Measurements from ENCODE around the gene IPP. TPM values are rescaled to one million over a fixed set of nuclear protein-coding genes. Genes with fewer than 3 reads are reported as not detected.

Gene IPP
- total and polyA plus RNA-seq, 9 donors: 15.2 to 20.6 (median 19.1) TPM

DNA sequence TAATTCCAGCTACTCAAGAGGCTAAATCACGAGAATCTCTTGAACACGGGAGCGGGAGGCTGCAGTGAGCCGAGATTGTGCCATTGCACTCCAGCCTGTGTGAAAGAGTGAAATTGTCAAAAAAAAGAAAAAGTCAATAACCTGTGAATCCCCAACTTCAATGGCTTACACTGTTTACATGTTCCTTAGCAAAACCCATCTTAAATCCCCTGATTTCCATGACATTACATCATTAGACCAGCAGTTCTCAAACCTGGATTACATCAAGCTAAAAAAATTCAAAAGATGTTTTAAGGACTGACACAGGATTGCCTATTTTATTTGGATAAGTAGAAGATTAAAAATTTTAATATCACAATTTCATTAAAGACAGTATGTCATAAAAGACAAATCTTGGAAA, 76.5 kb downstream of the IPP start:
- Histone ChIP-seq H3K36me3 (ENCODE audit: control insufficient read depth, insufficient read depth, low read length) (no peaks in the 10 kb centered on the region), H3K27ac (ENCODE audit: low read length) (no peak overlapping the region), H3K4me3 (ENCODE audit: low read length) (no peak overlapping the region), H3K9me3 (replicated peaks; ENCODE audit: control insufficient read depth, low read depth, low read length) (no peaks in the 10 kb centered on the region), H3K27me3 (ENCODE audit: control insufficient read depth, insufficient read depth, low read length) (no peaks in the 10 kb centered on the region), H3K4me1 (ENCODE audit: control insufficient read depth, insufficient read depth, low read length) (no peaks in the 10 kb centered on the region)
- DNase-seq: no peak
- 100% methylated on average over 4 of the region's 4 CpGs for WGBS (ENCODE audit: insufficient coverage)

DNA sequence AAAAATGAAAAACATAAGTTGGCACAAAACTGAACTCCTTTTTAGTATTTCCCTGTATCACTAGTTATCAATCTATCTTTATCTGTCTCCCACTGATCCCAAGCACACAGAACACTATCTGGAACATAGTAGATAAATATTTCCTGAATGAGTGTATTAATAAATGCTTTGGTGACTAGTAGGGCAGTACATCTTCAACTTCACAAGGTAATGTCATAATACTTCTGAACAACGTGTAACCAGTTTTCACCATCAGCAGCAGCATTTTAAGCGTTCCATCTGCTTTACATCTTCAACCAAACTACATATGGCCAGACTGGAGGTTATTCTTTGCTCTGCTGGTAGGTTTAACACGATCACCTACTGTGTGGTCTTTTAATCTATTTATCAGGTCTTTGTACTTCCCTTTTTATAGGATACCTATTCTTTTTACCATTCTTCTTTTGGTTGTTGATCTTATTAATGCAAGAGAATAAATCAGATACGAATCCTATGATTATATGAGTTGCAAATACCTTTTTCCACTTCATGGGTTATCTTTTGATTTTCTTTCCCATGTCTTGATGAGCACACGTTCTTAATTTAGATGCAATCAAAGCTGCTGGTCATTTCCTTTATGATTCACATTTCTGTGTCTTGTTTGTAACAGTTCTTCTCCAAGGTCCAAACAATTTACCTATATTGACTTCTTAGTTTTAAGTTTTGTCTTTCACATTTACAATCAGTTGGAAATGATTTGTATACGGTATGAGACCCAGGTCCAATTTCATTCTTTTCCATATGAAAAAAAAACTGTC, 80.4 kb downstream of the IPP start:
- Histone ChIP-seq H3K4me3 (ENCODE audit: low read length) (no peak overlapping the region), H3K36me3 (ENCODE audit: control insufficient read depth, insufficient read depth, low read length) (no peaks in the 10 kb centered on the region), H3K27ac (ENCODE audit: low read length) (no peak overlapping the region), H3K4me1 (ENCODE audit: control insufficient read depth, insufficient read depth, low read length) (no peaks in the 10 kb centered on the region), H3K9me3 (replicated peaks; ENCODE audit: control insufficient read depth, low read depth, low read length) (no peaks in the 10 kb centered on the region), H3K27me3 (ENCODE audit: control insufficient read depth, insufficient read depth, low read length) (no peaks in the 10 kb centered on the region)
- DNase-seq: no peak
- WGBS (ENCODE audit: insufficient coverage): no CpG with 5 or more reads among the region's 6 CpGs

DNA sequence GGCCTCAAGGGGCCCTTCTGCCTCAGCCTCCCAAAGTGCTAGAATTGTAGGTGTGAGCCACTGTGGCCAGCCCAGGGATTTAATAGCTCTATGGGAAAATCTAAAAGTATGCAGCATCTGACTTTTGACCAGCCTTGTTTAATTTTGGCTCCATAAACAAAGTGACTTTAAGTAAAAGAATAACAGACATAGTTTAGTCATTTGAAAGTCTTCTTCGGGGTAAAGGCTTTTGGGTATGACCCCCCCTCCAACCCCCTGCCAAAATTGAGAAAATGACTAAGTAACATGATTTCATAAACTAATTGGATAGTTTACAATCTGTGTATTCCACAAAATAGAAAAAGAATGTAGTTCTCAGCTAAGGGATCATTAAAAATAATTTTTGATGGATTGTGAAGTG, 81.1 kb downstream of the IPP start:
- no peak overlapping the region for H3K4me3 ChIP-seq (ENCODE audit: low read length)
- H3K36me3 ChIP-seq (ENCODE audit: control insufficient read depth, insufficient read depth, low read length): no peaks in the 10 kb centered on the region
- no peaks in the 10 kb centered on the region for H3K9me3 ChIP-seq (replicated peaks; ENCODE audit: control insufficient read depth, low read depth, low read length)
- no CpG with 5 or more reads among the region's 1 CpG for WGBS (ENCODE audit: insufficient coverage)
- H3K4me1 ChIP-seq (ENCODE audit: control insufficient read depth, insufficient read depth, low read length): no peaks in the 10 kb centered on the region
- no peak overlapping the region for H3K27ac ChIP-seq (ENCODE audit: low read length)
- no peaks in the 10 kb centered on the region for H3K27me3 ChIP-seq (ENCODE audit: control insufficient read depth, insufficient read depth, low read length)
- DNase-seq: no peak

- DNase-seq: no peak
- Histone ChIP-seq H3K36me3 (ENCODE audit: control insufficient read depth, insufficient read depth, low read length) (no peaks in the 10 kb centered on the region), H3K9me3 (replicated peaks; ENCODE audit: control insufficient read depth, low read depth, low read length) (no peaks in the 10 kb centered on the region), H3K4me3 (ENCODE audit: low read length) (no peak overlapping the region), H3K27ac (ENCODE audit: low read length) (no peak overlapping the region), H3K4me1 (ENCODE audit: control insufficient read depth, insufficient read depth, low read length) (no peaks in the 10 kb centered on the region), H3K27me3 (ENCODE audit: control insufficient read depth, insufficient read depth, low read length) (no peaks in the 10 kb centered on the region)
- 100% methylated on average over 1 of the region's 4 CpGs for WGBS (ENCODE audit: insufficient coverage)
Observed at GRCh38 chr1:45668526-45668925, 81.9 kb downstream of the IPP start.

GRCh38 chr1:45667321-45668111, 82.9 kb downstream of the IPP start:
- no peaks in the 10 kb centered on the region for H3K27me3 ChIP-seq (ENCODE audit: control insufficient read depth, insufficient read depth, low read length)
- H3K9me3 ChIP-seq (replicated peaks; ENCODE audit: control insufficient read depth, low read depth, low read length): no peaks in the 10 kb centered on the region
- no peak overlapping the region for H3K4me3 ChIP-seq (ENCODE audit: low read length)
- WGBS (ENCODE audit: insufficient coverage): 88% methylated on average over 4 of the region's 8 CpGs
- H3K36me3 ChIP-seq (ENCODE audit: control insufficient read depth, insufficient read depth, low read length): no peaks in the 10 kb centered on the region
- DNase-seq: no peak
- no peak overlapping the region for H3K27ac ChIP-seq (ENCODE audit: low read length)
- H3K4me1 ChIP-seq (ENCODE audit: control insufficient read depth, insufficient read depth, low read length): no peaks in the 10 kb centered on the region

DNA sequence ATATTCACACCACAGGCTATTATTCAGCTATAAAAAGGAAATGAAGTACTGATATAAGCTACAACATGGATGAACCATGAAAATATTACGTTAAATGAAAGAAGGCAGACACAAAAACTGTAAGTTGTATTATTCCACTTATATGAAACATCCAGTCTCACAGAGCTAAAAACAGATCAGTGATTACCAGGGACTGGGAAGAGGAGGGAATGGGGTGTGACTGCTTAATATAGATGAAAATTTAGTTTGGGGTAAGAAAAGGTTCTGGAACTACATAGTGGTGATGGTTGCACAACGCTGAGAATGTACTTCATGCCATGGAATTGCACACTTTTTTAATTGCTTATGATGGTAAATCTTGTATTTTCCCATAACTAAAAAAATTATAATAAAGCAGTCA, 83.6 kb downstream of the IPP start:
- WGBS (ENCODE audit: insufficient coverage): no CpG with 5 or more reads among the region's 2 CpGs
- Histone ChIP-seq H3K9me3 (replicated peaks; ENCODE audit: control insufficient read depth, low read depth, low read length) (no peaks in the 10 kb centered on the region), H3K4me3 (ENCODE audit: low read length) (no peak overlapping the region), H3K27ac (ENCODE audit: low read length) (no peak overlapping the region), H3K27me3 (ENCODE audit: control insufficient read depth, insufficient read depth, low read length) (no peaks in the 10 kb centered on the region), H3K36me3 (ENCODE audit: control insufficient read depth, insufficient read depth, low read length) (no peaks in the 10 kb centered on the region), H3K4me1 (ENCODE audit: control insufficient read depth, insufficient read depth, low read length) (no peaks in the 10 kb centered on the region)
- no peak for DNase-seq

DNA sequence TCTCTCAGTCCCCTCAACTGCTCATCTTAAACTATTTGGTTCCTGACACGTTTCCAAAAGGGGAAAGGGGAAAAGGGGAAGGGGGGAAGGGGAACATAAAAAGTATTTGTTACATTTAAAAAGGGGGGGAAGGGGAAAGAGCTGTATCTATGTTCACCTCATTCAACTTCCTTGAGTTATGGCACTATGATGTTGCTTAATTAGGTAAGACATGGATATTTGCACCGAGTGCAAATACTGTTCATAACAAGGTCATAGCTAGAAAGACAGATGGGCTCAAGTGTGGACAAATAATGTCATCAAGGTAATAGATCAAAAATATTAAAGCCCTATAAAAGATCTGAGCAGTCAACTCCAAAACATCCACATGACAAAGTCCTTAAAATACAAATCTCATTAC, 90.1 kb downstream of the IPP start:
- no peak for DNase-seq
- WGBS (ENCODE audit: insufficient coverage): no CpG with 5 or more reads among the region's 2 CpGs
- no peaks in the 10 kb centered on the region for H3K4me1 ChIP-seq (ENCODE audit: control insufficient read depth, insufficient read depth, low read length)
- no peaks in the 10 kb centered on the region for H3K9me3 ChIP-seq (replicated peaks; ENCODE audit: control insufficient read depth, low read depth, low read length)
- H3K27ac ChIP-seq (ENCODE audit: low read length): no peak overlapping the region
- no peaks in the 10 kb centered on the region for H3K27me3 ChIP-seq (ENCODE audit: control insufficient read depth, insufficient read depth, low read length)
- no peak overlapping the region for H3K4me3 ChIP-seq (ENCODE audit: low read length)
- H3K36me3 ChIP-seq (ENCODE audit: control insufficient read depth, insufficient read depth, low read length): peaks cover 38% of the 10 kb centered on the region

GRCh38 chr1:45659222-45659621, 91.2 kb downstream of the IPP start:
- no peak for DNase-seq
- no CpG with 5 or more reads among the region's 2 CpGs for WGBS (ENCODE audit: insufficient coverage)
- Histone ChIP-seq H3K4me3 (ENCODE audit: low read length) (no peak overlapping the region), H3K36me3 (ENCODE audit: control insufficient read depth, insufficient read depth, low read length) (peaks cover 45% of the 10 kb centered on the region), H3K27ac (ENCODE audit: low read length) (no peak overlapping the region), H3K9me3 (replicated peaks; ENCODE audit: control insufficient read depth, low read depth, low read length) (no peaks in the 10 kb centered on the region), H3K4me1 (ENCODE audit: control insufficient read depth, insufficient read depth, low read length) (no peaks in the 10 kb centered on the region), H3K27me3 (ENCODE audit: control insufficient read depth, insufficient read depth, low read length) (no peaks in the 10 kb centered on the region)

DNA sequence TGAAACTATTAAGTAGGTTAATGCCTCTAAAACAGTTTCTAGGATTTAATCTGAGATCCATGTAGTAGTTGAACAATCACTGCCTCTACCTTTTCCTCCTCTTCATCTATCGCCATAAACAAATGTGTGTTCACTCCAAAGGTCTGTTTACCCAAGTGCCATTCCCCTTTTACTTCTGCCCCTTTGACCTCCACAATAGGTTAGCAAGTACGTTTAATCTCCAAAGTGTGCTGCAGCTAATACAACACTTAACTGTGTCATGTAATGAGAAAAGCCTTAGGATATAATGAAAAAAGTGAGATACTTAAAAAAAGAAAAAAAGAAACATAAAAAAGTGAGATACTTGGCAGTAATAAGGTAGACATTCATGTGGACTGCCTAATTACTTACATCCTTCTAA, 92.3 kb downstream of the IPP start:
- no peak for DNase-seq
- WGBS (ENCODE audit: insufficient coverage): no CpG with 5 or more reads among the region's 2 CpGs
- no peaks in the 10 kb centered on the region for H3K9me3 ChIP-seq (replicated peaks; ENCODE audit: control insufficient read depth, low read depth, low read length)
- H3K36me3 ChIP-seq (ENCODE audit: control insufficient read depth, insufficient read depth, low read length): peaks cover 51% of the 10 kb centered on the region
- H3K27ac ChIP-seq (ENCODE audit: low read length): no peak overlapping the region
- H3K4me1 ChIP-seq (ENCODE audit: control insufficient read depth, insufficient read depth, low read length): no peaks in the 10 kb centered on the region
- H3K4me3 ChIP-seq (ENCODE audit: low read length): no peak overlapping the region
- no peaks in the 10 kb centered on the region for H3K27me3 ChIP-seq (ENCODE audit: control insufficient read depth, insufficient read depth, low read length)

DNA sequence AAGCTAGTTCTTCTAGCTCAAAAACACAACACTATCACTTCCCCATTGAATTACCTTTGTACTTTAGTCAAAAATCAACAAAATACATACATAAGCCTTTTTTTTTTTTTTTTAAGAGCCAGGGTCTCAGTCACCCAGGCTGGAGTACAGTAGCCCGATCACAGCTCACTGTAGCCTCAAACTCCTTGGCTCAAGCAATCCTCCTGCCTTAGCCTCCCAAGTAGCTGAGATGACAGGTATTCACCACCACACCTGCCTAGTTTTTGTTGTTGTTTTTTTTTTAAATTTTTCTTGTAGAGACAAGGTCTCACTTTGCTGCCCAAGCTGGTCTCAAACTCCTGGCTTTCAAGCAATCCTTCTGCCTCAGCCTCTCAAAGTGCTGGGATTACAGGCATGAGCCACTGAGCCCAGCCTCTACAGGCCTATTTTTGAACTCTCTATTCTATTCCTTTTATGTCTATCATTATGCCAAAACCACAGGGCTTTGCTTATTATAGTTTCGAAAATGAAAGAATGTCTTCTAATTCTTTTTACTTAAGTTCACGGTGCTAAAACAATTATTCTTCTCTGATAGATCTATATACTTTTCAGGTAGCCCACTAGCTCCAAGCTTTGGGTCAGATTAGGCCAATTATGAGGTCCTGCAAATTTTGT, 93.8 kb downstream of the IPP start:
- H3K4me1 ChIP-seq (ENCODE audit: control insufficient read depth, insufficient read depth, low read length): no peaks in the 10 kb centered on the region
- H3K27me3 ChIP-seq (ENCODE audit: control insufficient read depth, insufficient read depth, low read length): no peaks in the 10 kb centered on the region
- no peak overlapping the region for H3K4me3 ChIP-seq (ENCODE audit: low read length)
- H3K36me3 ChIP-seq (ENCODE audit: control insufficient read depth, insufficient read depth, low read length): peaks cover 54% of the 10 kb centered on the region
- DNase-seq: no peak
- H3K9me3 ChIP-seq (replicated peaks; ENCODE audit: control insufficient read depth, low read depth, low read length): no peaks in the 10 kb centered on the region
- no peak overlapping the region for H3K27ac ChIP-seq (ENCODE audit: low read length)
- WGBS (ENCODE audit: insufficient coverage): no CpG with 5 or more reads among the region's 3 CpGs

All from muscle of leg (tissue), 11 donors.